Measurements from ENCODE around the gene PDCD1LG2. TPM values are rescaled to one million over a fixed set of nuclear protein-coding genes. Genes with fewer than 3 reads are reported as not detected.

Gene PDCD1LG2
- total RNA-seq, 1 experiment from 2014 or later = not detected

DNA sequence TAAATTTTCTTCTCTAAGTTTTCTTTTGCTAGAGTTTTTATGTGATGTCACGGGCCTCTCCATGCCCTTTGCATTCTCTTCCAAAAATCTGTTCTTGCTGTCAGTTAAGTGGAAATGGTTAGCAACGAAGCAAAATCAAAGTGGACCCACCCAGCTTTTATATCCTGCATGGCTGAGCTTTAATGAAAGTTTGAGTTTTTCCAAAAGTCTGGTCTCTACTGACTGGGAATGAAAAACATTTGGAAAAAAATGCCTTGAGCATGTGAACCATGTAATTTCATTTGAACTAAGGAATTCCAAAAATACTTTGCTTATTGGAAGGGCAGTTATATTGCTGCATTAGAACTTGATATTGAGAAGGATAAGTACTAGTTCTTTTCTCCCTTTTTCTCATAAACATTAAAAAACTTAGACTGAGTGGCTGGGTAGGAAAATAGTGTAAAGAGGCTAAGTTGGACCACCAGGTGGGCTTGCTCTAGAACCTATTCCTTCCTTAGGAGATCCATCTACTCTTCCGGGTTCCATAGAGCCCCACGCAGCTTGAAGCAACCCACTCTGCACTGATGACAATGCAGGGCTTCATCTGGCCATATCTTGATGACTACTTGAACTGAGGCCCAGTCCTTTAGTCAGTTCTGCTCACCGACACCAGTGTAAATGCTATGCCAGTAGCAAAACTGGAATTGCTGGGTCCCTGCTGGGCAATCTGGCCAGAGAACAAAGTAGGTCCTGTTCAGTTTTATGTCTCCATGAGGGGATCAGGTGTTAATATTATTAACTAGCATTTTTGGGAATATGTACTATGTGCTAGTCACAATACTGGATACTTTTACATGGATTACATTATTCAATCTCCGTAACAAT is 101.2 kb downstream of the PDCD1LG2 start:
- no peaks in the 10 kb centered on the region for H3K4me1 ChIP-seq (ENCODE audit: control insufficient read depth, insufficient read depth, low read length)
- TF ChIP-seq TCF7L2 (IDR thresholded peaks at IDR 0.05; ENCODE audit: low read depth, low read length) (no peak), POLR2AphosphoS5 (IDR thresholded peaks at IDR 0.05; ENCODE audit: low read depth, low read length) (no peak), SIN3A (IDR thresholded peaks at IDR 0.05; ENCODE audit: borderline replicate concordance, insufficient read depth, low read depth, low read length) (no peak)
- TF ChIP-seq, protein P1, sequence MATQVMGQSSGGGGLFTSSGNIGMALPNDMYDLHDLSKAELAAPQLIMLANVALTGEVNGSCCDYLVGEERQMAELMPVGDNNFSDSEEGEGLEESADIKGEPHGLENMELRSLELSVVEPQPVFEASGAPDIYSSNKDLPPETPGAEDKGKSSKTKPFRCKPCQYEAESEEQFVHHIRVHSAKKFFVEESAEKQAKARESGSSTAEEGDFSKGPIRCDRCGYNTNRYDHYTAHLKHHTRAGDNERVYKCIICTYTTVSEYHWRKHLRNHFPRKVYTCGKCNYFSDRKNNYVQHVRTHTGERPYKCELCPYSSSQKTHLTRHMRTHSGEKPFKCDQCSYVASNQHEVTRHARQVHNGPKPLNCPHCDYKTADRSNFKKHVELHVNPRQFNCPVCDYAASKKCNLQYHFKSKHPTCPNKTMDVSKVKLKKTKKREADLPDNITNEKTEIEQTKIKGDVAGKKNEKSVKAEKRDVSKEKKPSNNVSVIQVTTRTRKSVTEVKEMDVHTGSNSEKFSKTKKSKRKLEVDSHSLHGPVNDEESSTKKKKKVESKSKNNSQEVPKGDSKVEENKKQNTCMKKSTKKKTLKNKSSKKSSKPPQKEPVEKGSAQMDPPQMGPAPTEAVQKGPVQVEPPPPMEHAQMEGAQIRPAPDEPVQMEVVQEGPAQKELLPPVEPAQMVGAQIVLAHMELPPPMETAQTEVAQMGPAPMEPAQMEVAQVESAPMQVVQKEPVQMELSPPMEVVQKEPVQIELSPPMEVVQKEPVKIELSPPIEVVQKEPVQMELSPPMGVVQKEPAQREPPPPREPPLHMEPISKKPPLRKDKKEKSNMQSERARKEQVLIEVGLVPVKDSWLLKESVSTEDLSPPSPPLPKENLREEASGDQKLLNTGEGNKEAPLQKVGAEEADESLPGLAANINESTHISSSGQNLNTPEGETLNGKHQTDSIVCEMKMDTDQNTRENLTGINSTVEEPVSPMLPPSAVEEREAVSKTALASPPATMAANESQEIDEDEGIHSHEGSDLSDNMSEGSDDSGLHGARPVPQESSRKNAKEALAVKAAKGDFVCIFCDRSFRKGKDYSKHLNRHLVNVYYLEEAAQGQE (IDR thresholded peaks at IDR 0.05; ENCODE audit: insufficient read depth in 1 of 2, low read depth in 2 of 2, low read length in 1 of 2) = no peak
- TF ChIP-seq, protein P2, sequence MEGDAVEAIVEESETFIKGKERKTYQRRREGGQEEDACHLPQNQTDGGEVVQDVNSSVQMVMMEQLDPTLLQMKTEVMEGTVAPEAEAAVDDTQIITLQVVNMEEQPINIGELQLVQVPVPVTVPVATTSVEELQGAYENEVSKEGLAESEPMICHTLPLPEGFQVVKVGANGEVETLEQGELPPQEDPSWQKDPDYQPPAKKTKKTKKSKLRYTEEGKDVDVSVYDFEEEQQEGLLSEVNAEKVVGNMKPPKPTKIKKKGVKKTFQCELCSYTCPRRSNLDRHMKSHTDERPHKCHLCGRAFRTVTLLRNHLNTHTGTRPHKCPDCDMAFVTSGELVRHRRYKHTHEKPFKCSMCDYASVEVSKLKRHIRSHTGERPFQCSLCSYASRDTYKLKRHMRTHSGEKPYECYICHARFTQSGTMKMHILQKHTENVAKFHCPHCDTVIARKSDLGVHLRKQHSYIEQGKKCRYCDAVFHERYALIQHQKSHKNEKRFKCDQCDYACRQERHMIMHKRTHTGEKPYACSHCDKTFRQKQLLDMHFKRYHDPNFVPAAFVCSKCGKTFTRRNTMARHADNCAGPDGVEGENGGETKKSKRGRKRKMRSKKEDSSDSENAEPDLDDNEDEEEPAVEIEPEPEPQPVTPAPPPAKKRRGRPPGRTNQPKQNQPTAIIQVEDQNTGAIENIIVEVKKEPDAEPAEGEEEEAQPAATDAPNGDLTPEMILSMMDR (IDR thresholded peaks at IDR 0.05) = no peak
- H3K36me3 ChIP-seq (ENCODE audit: control insufficient read depth, insufficient read depth, low read length) = no peaks in the 10 kb centered on the region
- ChIA-PET POLR2A (no interaction called here), CTCF (no interaction called here)
- in situ Hi-C loops (cut with HindIII; ENCODE audit: low pct_unique_long_range_greater_than_20kb, low sequenced_read_pairs) = no loop called here
- DNase-seq (ENCODE audit: low read depth, low spot score) = no peak
- no peak overlapping the region for H3K27ac ChIP-seq (ENCODE audit: low read length)
- no TSS peak for BruUV-seq (replicated peaks)
- no peaks in the 10 kb centered on the region for H3K9me3 ChIP-seq (ENCODE audit: control insufficient read depth, insufficient read depth, low read depth, low read length)
- intact Hi-C loops (cut with micrococcal nuclease; ENCODE audit: unreplicated experiment) = no loop called here
- ATAC-seq = no peak
- no peaks in the 10 kb centered on the region for H3K27me3 ChIP-seq (ENCODE audit: control insufficient read depth, insufficient read depth, low read length)
- H3K4me3 ChIP-seq (ENCODE audit: low read depth in 2 of 2, low read length in 2 of 2) = no peak overlapping the region

DNA sequence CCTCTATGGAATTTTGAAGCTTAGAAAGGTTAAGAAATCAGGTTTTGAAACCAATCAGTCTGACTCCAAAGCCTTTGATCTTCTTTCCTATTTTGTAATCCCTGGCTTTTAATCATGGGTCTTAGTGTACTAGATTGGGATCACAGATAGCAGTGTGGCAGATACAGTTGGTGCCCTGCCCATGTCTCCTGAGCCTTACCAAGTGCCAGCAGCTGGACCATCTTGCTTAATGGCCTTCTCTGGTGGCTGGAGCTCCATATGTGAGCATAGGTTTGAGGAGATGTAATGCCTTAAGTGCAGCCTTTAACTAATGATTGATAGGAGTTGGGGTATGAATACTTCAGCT is 101.8 kb downstream of the PDCD1LG2 start:
- in situ Hi-C loops (cut with HindIII; ENCODE audit: low pct_unique_long_range_greater_than_20kb, low sequenced_read_pairs) (no loop called here), intact Hi-C loops (cut with micrococcal nuclease; ENCODE audit: unreplicated experiment) (no loop called here)
- Histone ChIP-seq H3K36me3 (ENCODE audit: control insufficient read depth, insufficient read depth, low read length) (no peaks in the 10 kb centered on the region), H3K27me3 (ENCODE audit: control insufficient read depth, insufficient read depth, low read length) (no peaks in the 10 kb centered on the region), H3K27ac (ENCODE audit: low read length) (no peak overlapping the region), H3K4me1 (ENCODE audit: control insufficient read depth, insufficient read depth, low read length) (no peaks in the 10 kb centered on the region), H3K9me3 (ENCODE audit: control insufficient read depth, insufficient read depth, low read depth, low read length) (no peaks in the 10 kb centered on the region), H3K4me3 (ENCODE audit: low read depth in 2 of 2, low read length in 2 of 2) (no peak overlapping the region)
- ATAC-seq (no peak), DNase-seq (ENCODE audit: low read depth, low spot score) (no peak)
- ChIA-PET CTCF (no interaction called here), POLR2A (no interaction called here)
- TF ChIP-seq, protein P1 (IDR thresholded peaks at IDR 0.05; ENCODE audit: insufficient read depth in 1 of 2, low read depth in 2 of 2, low read length in 1 of 2) = no peak
- TF ChIP-seq POLR2AphosphoS5 (IDR thresholded peaks at IDR 0.05; ENCODE audit: low read depth, low read length) (no peak), SIN3A (IDR thresholded peaks at IDR 0.05; ENCODE audit: borderline replicate concordance, insufficient read depth, low read depth, low read length) (no peak), TCF7L2 (IDR thresholded peaks at IDR 0.05; ENCODE audit: low read depth, low read length) (no peak)
- TF ChIP-seq, protein P2 (IDR thresholded peaks at IDR 0.05) = no peak
- no TSS peak for BruUV-seq (replicated peaks)

Measured in Panc1 (cell line).